Measurements from ENCODE around the gene NACC1.
"Not testable (repeated sequence)": the region's sequence is repeated elsewhere in the genome, so short reads cannot be mapped to it uniquely, and the experiment has no call there.

Gene NACC1

DNA sequence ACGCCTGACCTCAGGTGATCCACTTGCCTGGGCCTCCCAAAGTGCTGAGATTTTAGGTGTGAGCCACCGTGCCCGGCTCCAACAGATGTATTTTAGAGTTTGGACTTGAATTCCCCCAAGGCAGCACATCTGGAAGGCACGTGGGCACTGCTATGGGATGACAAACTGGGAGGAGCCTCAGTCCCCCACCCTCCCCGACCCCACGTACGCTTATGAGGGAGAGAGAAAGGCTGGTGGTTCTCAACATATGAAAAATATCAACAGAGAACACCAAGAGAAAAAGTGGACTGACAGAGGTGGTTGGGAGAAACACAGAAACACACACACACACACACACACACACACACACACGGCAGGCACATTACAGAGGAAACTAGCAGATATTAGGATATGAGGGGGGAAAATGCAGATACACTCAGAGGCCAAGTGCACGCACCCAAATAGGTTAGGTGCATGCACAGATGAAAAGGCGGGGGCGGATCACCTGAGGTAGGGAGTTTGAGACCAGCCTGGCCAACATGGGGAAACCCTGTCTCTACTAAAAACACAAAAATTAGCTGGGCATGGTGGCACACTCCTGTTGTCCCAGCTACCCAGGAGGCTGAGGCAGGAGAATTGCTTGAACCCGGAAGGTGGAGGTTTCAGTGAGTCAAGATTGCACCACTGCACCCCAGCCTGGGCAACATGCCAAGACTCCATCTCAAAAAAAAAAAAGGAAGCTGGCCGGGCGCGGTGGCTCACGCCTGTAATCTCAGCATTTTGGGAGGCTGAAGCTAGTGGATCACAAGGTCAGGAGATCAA lies 28.9 kb downstream of the NACC1 start:
- DNase-seq (ENCODE audit: low read depth in 2 of 2): no peak

DNA sequence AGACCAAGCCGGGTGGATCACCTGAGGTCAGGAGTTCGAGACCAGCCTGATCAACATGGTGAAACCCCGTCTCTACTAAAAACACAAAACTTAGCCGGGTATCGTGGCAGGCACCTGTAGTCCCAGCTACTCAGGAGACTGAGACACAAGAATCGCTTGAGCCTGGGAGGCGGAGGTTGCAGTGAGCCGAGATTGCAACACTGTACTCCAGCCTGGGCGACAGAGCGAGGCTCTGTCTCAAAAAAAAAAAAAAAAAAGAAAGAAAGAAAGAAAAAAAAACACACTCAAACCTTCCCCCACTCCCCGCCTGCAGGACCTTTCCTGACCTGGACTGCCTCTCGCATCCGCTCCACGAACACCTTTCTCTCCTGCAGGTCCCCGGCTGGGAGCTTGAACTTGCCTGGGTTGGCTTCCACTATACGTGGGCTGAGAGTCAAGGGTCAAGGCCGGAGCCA lies 31.1 kb downstream of the NACC1 start:
- not testable (repeated sequence) for DNase-seq (ENCODE audit: low read depth in 2 of 2)

DNA sequence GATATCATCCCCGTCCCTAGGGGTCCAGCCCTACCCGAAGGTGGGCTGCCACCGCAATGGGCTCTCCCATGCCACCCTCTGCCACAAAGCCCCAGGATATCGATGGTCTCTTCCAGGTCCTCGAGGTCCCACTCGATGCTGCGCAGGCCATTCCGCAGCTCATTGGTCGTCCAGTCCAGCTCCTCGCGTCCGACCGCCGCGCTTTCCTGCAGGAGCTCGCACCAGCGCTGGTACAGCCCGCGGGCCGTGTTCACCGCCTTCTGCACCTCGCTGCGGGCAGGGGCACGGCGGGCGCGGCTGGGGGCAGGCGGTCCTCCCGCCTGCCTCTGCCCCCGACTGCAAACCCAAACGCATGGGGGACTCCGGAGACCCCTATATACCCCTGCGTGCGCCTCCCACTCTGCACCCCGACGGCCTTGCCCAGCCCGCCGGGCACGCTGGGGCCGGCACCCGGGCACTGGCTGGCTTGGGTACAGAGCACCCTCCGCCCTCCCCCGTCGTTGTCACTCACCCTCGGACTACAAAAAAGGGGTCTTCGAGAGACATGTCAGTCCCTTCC lies 31.6 kb downstream of the NACC1 start:
- DNase-seq (ENCODE audit: low read depth in 2 of 2): no peak

DNA sequence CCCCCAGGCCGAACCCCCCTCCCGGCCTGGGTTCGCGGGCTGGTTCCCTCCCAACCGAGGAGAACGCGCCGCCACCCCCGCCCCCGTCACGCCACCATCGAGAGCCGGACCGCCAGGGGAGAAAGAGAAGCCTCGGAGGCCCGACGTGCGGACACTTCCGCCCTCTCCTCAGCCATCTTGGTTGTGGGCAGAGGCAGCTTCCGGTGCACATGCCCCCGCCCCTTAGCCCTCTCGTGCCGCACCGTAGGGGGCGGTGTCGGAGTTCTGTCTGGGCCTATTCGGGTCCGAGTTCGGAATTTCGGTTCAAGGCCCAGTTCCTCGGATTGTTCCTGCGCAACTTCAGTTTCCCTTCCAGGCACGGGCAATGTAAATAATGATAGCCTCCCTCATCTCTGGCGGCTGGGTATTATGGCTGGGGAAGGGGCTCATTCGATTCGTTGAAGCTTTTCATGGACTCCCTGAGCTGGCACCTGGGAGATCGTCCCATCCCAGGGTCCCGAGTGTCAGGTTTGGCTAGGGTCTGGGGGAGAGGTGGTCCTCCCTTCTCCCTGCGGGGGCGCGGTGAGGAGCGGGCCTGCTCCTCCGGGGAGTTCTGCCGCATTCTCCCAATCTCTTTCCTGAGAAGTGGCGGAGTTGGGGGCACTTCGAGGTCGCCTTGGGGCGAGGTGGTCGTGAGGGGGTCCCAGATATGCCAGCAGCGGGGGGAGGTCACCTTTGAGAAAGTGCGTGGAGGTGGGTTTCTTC lies 32.3 kb downstream of the NACC1 start, which contains the start of the genes IER2 and STX10:
Gene IER2 (plus strand): TSS at position 225 of the 744 bp plus-strand sequence. CDS start 2,776 bp downstream, outside the sequence.
Gene STX10 (minus strand): TSS at position 189 of the 744 bp plus-strand sequence. CDS start 202 bp downstream, outside the sequence.
- peak; percentile 87 to 89 for DNase-seq (ENCODE audit: low read depth in 2 of 2)

DNA sequence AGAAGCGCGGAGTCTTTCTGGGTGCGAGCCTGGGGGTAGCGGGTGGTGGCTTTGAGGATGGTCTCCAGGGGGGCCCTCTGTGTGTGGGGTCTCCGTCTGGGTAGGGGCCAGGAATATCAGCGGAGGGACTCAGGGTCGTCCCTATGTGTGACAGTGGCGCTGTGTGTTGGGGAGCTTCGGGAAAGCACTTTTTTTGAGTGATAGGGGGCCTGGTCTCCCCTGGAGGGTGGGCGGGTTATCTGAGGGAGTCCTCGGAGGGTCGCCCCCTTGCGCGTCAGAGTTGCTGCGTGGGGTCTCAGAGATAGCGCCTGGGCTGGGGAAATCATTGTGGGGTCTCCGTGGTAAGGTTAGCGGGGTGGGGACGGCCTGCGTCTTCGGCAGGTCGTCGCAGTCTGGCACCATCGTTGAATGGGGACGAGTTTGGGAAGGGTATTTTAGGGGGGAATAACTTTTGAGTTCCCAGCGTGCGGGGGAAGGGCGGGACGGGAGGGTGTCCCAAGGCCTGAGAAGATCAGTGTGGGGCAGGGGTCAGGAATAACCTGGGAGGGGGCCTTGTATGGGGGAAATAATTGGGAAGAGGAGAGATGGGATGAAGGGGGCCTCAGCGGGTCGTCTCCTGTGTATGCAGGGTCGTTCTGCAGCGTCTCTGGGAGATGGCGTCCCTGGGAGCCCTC lies 33.0 kb downstream of the NACC1 start:
- DNase-seq (ENCODE audit: low read depth in 2 of 2): no peak

DNA sequence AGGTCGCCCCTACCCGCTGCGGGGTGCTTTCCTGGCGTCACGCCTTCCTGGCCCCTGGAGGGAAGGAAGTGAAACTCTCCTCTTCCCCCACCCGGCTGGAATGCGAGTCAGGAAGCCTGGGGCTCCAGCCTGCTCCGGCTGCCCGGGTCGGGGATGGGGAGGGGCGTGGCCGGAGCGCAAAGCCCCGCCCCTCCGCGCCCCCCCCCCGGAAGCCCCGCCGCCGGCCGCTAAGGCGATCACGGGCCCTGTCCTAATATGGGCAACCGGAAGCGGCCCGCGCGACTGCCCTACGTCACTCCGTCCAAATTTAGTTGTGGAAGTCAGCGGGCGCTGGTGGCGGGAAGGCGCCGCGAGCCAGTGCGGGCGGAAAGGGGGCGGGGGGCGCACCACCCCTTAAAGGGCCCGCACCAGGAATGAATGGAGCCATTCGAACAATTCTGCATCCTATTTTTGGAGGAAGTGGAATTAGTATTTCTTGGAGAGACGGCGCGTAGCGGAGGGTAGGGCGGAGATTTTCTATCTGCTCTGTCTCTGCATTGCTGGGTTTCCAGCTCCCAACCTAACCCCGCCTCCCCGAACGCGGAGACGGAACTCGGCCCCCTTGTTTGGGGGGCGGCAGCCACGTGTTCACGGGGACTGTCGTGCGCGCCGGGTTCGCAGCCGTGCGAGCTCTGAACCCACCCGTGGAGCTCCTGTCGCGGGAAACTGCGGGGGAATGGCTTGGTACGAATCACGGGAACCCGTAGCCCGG lies 33.7 kb downstream of the NACC1 start:
- DNase-seq (ENCODE audit: low read depth in 2 of 2): peak; percentile 90 to 93

DNA sequence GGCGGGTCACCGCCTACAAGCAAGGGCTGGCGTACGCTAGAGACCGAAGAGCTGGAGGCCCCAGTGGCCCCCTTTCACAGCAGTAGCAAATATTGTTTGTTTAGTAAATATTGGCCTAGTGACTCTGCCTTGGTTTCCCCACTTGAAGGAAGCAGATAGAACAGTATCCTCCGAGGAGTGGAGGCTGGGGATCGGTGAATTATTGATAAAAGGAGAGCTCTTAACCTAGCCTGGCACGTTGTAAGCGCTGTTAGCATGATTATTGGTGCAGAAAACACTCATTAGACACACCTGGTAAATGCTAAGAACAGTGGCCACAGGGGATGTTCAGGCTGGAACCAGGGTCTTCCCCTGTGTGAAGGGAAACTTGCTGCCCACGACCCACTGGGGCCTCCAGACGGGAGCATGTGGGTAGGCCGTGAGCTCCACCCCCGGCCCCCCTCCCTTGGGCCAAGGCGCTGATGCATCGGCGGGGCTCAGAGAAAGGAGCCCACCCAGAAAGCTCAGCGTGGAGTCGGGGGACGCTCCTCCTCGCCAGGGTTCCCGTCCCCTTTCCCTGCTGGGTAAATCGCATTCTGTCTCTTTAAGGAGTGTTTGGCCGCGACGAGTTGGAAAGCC lies 34.4 kb downstream of the NACC1 start:
- DNase-seq (ENCODE audit: low read depth in 2 of 2): no peak

DNA sequence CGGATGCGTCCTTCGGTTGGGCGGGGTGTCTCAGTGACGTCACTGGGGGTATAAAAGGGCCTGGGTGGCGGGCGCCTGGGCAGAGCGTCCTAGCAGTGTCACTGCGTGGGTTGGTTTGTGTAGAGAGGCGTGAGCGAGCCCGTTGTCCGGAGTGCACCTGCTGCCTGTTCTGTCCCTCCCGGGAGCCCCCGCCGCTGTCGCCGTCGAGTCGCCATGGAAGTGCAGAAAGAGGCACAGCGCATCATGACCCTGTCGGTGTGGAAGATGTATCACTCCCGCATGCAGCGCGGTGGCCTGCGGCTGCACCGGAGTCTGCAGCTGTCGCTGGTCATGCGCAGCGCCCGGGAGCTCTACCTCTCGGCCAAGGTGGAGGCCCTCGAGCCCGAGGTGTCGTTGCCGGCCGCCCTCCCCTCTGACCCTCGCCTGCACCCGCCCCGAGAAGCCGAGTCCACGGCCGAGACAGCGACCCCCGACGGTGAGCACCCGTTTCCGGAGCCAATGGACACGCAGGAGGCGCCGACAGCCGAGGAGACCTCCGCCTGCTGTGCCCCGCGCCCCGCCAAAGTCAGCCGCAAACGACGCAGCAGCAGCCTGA lies 35.0 kb downstream of the NACC1 start:
- DNase-seq (ENCODE audit: low read depth in 2 of 2): peak; percentile 97

DNA sequence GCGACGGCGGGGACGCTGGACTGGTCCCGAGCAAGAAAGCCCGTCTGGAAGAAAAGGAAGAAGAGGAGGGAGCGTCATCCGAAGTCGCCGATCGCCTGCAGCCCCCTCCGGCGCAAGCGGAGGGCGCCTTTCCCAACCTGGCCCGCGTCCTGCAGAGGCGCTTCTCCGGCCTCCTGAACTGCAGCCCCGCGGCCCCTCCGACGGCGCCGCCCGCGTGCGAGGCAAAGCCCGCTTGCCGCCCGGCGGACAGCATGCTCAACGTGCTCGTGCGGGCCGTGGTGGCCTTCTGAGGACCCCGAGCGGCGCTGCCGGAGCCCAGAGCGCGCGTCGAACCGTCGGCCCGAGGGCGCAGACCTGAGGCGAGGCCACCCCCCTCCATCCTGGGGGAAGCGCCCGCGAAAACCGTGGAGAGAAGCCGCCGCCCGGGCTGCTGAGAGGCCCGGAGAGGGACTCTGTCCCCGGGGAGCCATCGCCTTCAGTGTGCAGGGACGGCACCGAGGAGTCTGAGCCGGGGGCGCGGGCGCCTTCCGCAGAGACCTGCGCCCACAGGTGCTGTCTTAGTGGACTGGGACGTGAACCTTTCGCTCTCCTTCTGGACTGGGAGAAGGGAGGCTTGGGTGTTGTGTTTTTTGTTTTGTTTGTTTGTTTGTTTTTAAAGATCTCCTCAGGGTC lies 35.6 kb downstream of the NACC1 start:
- DNase-seq (ENCODE audit: low read depth in 2 of 2): no peak

DNA sequence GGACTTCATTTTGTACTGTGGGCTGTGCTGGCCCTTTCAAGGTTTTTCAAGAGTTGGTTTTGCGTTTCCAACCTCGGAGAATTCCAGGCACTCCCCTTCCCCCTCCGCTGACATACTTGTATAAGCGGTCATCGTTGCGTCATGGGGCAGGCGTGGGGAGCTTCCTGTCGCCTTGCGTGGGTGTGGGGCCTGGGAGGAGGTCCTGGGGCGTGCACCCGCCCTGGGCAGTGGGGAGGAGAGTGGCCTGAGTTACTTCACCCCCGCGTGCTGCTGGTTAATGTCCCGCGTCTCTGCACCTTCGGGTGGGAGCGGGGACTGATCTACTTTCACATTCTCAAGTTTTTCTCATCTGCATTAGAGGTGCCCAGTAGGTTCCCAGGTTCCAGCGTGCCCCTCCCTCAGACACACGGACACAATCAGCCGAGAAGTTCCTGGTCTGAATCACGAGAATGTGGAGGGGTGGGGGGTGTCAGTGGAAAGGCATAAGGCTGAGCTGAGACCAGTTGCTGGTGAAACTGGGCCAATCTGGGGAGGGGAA lies 36.2 kb downstream of the NACC1 start:
- DNase-seq (ENCODE audit: low read depth in 2 of 2): no peak

DNA sequence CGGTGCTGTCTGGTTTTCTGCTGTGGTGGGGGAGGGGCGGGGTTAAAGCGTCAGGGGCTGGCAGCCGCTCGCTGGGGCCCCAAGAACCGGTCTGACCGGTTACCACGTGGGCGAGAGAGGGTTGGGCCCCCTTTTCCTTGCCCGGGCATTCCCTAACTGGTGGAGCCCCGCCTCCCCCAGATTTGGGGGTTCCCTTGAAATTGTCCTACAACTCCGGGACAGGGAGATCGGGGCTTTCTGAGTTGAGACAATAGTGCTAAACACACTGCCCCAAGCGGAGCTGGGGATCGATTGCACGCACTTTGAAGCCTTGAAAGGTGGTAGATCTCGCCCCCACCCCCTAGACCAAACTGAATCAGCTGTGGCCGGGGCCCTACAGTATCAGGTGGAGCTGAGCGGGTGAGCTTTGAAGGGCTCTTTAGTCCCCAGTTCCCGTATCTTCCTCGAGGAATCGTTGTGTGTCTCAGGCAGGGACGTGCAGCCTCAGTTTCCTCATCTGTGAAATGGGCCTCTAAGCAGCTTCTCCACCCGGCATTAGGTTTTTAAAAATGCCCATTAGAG lies 36.9 kb downstream of the NACC1 start:
- DNase-seq (ENCODE audit: low read depth in 2 of 2): peak in 1 of 2 donors; percentile 65

DNA sequence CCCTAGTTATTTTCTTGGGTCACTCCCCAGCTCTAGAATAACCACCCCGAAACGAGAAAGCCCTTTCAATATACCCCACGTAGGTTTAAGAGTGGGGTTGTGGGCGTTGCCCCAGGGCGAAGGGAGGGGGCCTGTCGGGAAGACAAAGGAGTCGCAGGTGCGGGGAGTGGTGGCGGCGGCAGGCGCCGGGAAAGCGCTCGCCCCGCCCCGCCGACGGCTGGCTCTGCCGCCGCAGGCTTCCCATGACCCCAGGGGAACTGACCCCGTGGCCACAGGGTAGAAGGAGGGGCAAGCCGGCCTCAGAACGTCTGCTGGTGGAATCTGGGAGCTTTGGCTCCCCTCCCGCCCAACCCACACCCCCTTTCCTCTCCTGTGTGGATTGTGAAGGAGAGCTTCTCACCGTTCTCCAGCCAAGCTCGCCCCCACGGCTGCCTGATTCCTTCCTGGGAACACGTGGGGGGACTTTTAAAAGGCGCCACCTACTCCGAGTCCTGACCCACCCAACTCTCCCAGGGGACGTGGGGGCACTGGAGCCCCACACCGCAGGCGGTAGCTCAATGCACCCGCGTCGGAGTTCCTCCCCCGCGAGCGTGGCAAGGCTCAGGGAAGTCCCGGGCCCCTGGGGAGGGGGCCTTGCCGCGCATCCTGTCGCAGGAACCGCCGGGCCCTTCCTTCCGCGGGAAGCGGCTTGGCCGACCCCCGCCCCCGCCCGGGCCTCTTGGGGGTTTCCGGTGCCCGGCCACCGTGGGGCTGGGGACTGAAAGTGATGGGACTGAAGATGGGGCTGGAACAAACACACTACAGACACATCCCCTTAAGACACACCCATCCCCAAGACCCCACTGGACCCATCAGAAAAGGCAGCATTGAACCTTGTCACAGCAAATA lies 37.7 kb downstream of the NACC1 start:
- peak in 1 of 2 donors; percentile 59 for DNase-seq (ENCODE audit: low read depth in 2 of 2)

DNA sequence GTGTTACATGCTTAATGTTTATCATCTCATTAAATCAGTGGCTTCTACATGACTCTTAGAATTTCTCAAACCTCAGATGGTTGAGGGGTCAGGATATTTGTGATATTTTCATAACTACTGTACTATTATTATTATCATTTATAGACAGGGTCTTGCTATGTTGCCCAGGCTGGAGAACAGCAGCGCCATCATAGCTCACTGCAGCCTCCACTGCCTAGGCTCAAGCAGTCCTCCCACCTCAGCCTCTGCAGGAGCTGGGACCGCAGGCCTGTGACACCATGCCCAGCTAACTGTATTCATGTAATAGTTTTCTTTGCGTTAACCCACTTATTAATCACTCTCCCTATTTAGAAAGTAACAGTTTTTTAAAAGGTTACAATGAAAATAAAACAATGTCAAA lies 41.6 kb downstream of the NACC1 start:
- no peak for DNase-seq (ENCODE audit: low read depth in 2 of 2)

DNA sequence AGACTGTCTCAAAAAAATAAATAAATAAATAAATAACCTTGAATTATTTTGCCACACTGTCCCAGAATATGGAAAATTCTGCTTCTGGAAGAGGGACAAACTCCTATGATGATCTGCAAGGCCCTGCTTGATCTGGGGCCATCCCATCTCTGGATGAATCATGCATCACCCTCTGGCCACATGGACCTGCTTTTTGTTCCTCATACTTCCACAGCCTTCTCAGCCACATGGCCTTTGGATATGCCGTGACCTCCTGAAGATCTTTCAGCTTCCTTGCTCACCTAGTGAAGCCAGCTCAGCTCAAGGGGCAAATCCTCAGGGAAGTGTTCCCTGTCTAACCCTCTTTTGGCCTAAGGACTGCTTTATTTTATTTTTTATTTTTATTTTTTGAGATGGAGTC lies 42.5 kb downstream of the NACC1 start:
- no peak for DNase-seq (ENCODE audit: low read depth in 2 of 2)

DNA sequence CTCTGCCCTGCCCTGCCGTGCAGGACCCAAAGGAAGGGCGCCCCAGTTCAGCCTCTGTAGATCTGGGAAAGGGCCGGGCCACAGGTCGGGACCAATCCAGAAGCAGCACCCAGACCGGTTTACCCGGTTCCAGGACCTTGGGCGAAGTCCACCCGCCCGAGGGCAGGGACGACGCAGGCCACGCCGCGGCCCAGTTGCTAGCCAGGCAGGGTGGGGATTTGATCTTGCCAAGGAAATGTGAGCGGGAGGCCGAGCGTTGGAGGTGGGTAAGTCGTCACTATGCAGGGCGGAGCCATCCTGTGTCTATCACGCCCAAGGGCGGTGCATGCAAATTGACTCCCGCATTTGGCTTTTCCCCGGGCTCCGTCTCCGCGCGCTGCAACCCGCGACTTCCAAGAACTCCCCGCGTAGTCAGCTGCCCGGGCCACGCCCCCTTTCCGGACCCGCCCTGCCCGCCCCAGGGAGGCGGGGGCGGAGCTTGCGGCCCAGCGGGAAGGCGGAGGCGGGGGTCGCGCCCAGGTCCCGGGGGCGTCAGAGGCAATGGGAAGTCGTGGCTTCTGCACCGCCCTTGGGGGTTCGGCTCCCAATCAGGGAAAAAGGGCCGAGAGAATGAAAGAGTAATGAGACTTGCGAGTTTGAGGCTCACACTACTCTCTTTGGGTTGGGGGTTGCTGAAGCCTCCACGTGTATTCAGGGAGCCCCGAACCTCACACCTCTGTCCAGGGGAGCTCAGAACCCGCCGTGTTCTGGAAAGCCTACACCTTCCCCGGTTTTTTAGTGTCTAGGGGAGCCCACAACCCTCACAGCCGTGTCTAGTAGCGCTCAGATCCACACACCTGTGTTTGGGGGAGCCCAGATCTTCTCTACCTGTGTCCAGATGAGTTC lies 44.9 kb downstream of the NACC1 start:
- peak; percentile 70 to 79 for DNase-seq (ENCODE audit: low read depth in 2 of 2)

DNA sequence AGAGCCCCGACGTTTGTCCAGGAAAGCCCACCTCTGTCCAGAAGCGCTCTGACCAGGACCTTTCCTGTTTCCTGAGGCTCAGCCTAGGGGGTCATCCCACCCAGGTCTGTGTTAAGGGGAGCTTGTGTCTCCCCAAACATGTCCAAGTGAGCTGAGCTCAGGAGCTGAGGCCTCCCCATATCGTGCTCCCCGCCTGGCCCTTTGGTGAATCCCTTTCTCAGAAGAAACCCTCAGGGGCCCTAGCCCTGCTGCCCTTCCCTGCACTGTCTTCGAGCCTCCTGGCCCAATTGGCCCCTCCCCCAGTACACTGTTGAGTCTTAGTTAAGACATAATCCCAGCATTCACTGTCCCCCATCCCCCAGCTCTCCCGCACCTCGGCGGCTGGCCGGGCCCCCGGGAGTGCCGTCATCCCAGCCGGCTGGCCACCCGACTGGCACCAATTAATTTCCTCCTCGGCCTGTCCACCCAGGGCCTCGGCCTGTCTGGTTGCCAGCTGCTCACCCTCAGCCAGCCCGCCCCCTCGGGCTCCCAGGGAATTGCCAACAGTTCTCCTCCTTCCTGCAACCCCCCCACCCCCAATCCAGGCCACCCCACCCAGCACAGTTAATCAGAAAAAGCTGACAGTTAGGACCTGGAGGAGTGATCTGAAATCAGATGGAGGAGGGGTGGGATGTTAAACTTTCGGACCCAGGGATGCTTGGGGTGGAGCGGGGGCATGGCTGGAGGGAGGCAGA lies 45.7 kb downstream of the NACC1 start:
- DNase-seq (ENCODE audit: low read depth in 2 of 2): no peak

Data from stimulated activated CD8-positive, alpha-beta memory T cell treated with anti-CD3 and anti-CD28 coated beads, Interleukin-2, amount 100 ng/mL, for 1 hour (primary cell).